ENCODE results near the gene PRR12. TPM values are rescaled to one million over a fixed set of nuclear protein-coding genes. Genes with fewer than 3 reads are reported as not detected.

Gene PRR12
- total and polyA plus RNA-seq, 9 of the 15 experiments (the other 6 are each of a cell fraction or from before 2014, with no cell fraction given): 0.01 to 21.1 (median 0.98) TPM

- TF ChIP-seq ZBTB5 (IDR thresholded peaks at IDR 0.05) (no peak), CHD4 (IDR thresholded peaks at IDR 0.05; ENCODE audit: insufficient read depth, insufficient replicate concordance, low read depth, low read length, poor library complexity, severe bottlenecking) (no peak), MTF1 (CRISPR knock-in tag; IDR thresholded peaks at IDR 0.05; ENCODE audit: borderline replicate concordance) (no peak), ARNT (IDR thresholded peaks at IDR 0.05) (no peak), CTCF (IDR thresholded peaks at IDR 0.05 in 2 of 3, conservative IDR thresholded peaks at IDR 0.05 in 1 of 3; ENCODE audit: insufficient read depth in 2 of 3, low read depth in 1 of 3, low read length in 3 of 3) (0 out of 6 replicates have a peak, but pooled peaks of 1 of the 3 experiments have one; percentile 15), SRSF7 (optimal IDR thresholded peaks at IDR 0.05; ENCODE audit: low read depth, low read length) (no peak), ZNF778 (CRISPR knock-in tag; IDR thresholded peaks at IDR 0.05) (no peak), E2F5 (CRISPR knock-in tag; IDR thresholded peaks at IDR 0.05) (no peak), MBD2 (IDR thresholded peaks at IDR 0.05; ENCODE audit: borderline replicate concordance, low read depth) (no peak; the same call in 1 of the 2 replicates), ZNF253 (CRISPR knock-in tag; conservative IDR thresholded peaks at IDR 0.05) (no peak), ZNF121 (CRISPR knock-in tag; conservative IDR thresholded peaks at IDR 0.05) (no peak), SNRNP70 (optimal IDR thresholded peaks at IDR 0.05; ENCODE audit: low read depth, low read length) (no peak), MAZ (CRISPR knock-in tag; conservative IDR thresholded peaks at IDR 0.05 in 1 of 2, IDR thresholded peaks at IDR 0.05 in 1 of 2) (0 out of 4 replicates have a peak, but pooled peaks of 1 of the 2 experiments have one; percentile 29), OTX1 (CRISPR knock-in tag; IDR thresholded peaks at IDR 0.05) (peak; percentile 29; the same call in 1 of the 2 replicates), ZNF57 (CRISPR knock-in tag; IDR thresholded peaks at IDR 0.05) (no peak), MTA2 (IDR thresholded peaks at IDR 0.05; ENCODE audit: low read depth) (no peak), HINFP (tag; conservative IDR thresholded peaks at IDR 0.05; ENCODE audit: low read depth) (no peak), ASH1L (IDR thresholded peaks at IDR 0.05; ENCODE audit: borderline replicate concordance, low read depth, partially characterized antibody) (peak; percentile 52)
Observed at GRCh38 chr19:49665351-49666119, 74.6 kb downstream of the PRR12 start, which contains the start of the genes BCL2L12 and IRF3 (continued).

Data from K562 (cell line).